Epithelial cell of esophagus (primary cell): ENCODE measurements around the gene TUT1.
A peak's percentile ranks its signal among the peaks of the same experiment; 100 is the strongest.

Source experiments
- DNase-seq: peaks from one replicate; pipeline ENCODE4 v3.0.0; 2010; ENCODE audit warnings: low read depth
- H3K4me3 ChIP-seq: 2 replicates; pipeline ENCODE4 v1.5.1; 2011; ENCODE audit warnings: mild to moderate bottlenecking, low read length, control low read depth
- CTCF ChIP-seq: IDR thresholded peaks from 2 replicates; pipeline ENCODE4 v1.5.1; 2011; ENCODE audit warnings: low read depth, mild to moderate bottlenecking, low read length, control low read depth, inconsistent platforms; ENCODE audit not compliant: insufficient read depth; ENCODE audit errors: missing control alignments

The TUT1 gene

GRCh38 chr11:62546244-62546928 lies 44.9 kb downstream of the TUT1 start, which contains the start of gene AHNAK:
Gene AHNAK (minus strand): TSS chr11:62546806. CDS start chr11:62536098, 10,708 bp downstream.
- DNase-seq, result peak; percentile 83
- no peak for TF ChIP-seq CTCF

GRCh38 chr11:62545437-62546243 lies 45.7 kb downstream of the TUT1 start:
- peak; percentile 3 for TF ChIP-seq CTCF
- H3K4me3 ChIP-seq, result peak overlapping the region; percentile 67
- peak; percentile 90 for DNase-seq

More at GRCh38 chr11:62546244-62546928, 44.9 kb downstream of the TUT1 start, which contains the start of gene AHNAK:
- H3K4me3 ChIP-seq, result peak within 1 kb of the TSS; percentile 67

- H3K4me3 ChIP-seq, result peak overlapping the region; percentile 67
- no peak for TF ChIP-seq CTCF
- DNase-seq, result peak; percentile 41
These were observed 46.5 kb downstream of the TUT1 start for GRCh38 chr11:62544581-62545436.

GRCh38 chr11:62543680-62544444 lies 47.5 kb downstream of the TUT1 start:
- no peak for TF ChIP-seq CTCF
- DNase-seq, result peak; percentile 49
- peak overlapping the region; percentile 67 for H3K4me3 ChIP-seq

- TF ChIP-seq CTCF, result peak; percentile 93
- peak; percentile 80 for DNase-seq
- H3K4me3 ChIP-seq, result peak overlapping the region; percentile 67
These were observed 48.4 kb downstream of the TUT1 start for GRCh38 chr11:62542750-62543567.
